Measurements from ENCODE around the gene LGSN. TPM values are rescaled to one million over a fixed set of nuclear protein-coding genes. Genes with fewer than 3 reads are reported as not detected.
A peak's percentile ranks its signal among the peaks of the same experiment; 100 is the strongest.

The LGSN gene
- total and polyA plus RNA-seq, 2 of the 13 experiments (the other 11 are each of a cell fraction or from before 2014, with no cell fraction given), result 0.13 to 0.63 TPM

- no peaks in the 10 kb centered on the region for H3K79me2 ChIP-seq (ENCODE audit: insufficient read depth, low read length)
- H3K36me3 ChIP-seq (replicated peaks in 1 of 2; ENCODE audit: control insufficient read depth in 1 of 2, insufficient read depth in 2 of 2, low read length in 2 of 2), result no peaks in the 10 kb centered on the region
- H4K20me1 ChIP-seq (ENCODE audit: insufficient read depth, low read length), result no peaks in the 10 kb centered on the region
- ATAC-seq, result peak; percentile 72
- no peak for DNase-seq (ENCODE audit: low spot score)
- no peak overlapping the region for H2AFZ ChIP-seq (ENCODE audit: low read length)
- H3K4me2 ChIP-seq (ENCODE audit: low read depth, low read length), result peak overlapping the region; percentile 45
- in situ Hi-C loops (cut with HindIII; ENCODE audit: extremely low pct_ligation_motif_present, low pct_unique_long_range_greater_than_20kb) (loop anchor here (10.0 kb wide), 1 partner anchor 448 kb away; no protein-coding TSS in a partner anchor), intact Hi-C loops (cut with micrococcal nuclease; ENCODE audit: unreplicated experiment) (no loop called here)
- H3K9ac ChIP-seq (ENCODE audit: insufficient read depth, low read depth, low read length), result no peak overlapping the region
- BruUV-seq (replicated peaks), result no TSS peak
- H3K27ac ChIP-seq (ENCODE audit: extremely low read length, insufficient read depth, low read length), result no peak overlapping the region
- no peak overlapping the region for H3K4me3 ChIP-seq (replicated peaks in 1 of 3; ENCODE audit: insufficient read depth in 1 of 3, low read depth in 2 of 3, low read length in 3 of 3)
- no peak for FAIRE-seq
- CTCF ChIA-PET (ENCODE audit: low intra/inter-chr PET ratio, low total read pairs), result no interaction called here
- POLR2A ChIA-PET, result interaction anchor here (0.7 kb wide), 1 partner anchor 460 kb away, joined by 3 read pairs; no protein-coding TSS in a partner anchor
- H3K4me1 ChIP-seq (ENCODE audit: insufficient read depth, low read length), result peaks cover 31% of the 10 kb centered on the region
- H3K27me3 ChIP-seq (ENCODE audit: control insufficient read depth in 1 of 2, insufficient read depth in 2 of 2, low read length in 2 of 2), result no peaks in the 10 kb centered on the region
- 25% methylated on average over 7 of the region's 7 CpGs for WGBS (ENCODE audit: low lambda C conversion rate)
- H3K9me3 ChIP-seq (ENCODE audit: low read length), result no peaks in the 10 kb centered on the region
- TF ChIP-seq ZNF589 (CRISPR knock-in tag; conservative IDR thresholded peaks at IDR 0.05) (no peak), SMAD1 (CRISPR knock-in tag; IDR thresholded peaks at IDR 0.05; ENCODE audit: borderline replicate concordance, low read depth) (no peak), DRAP1 (CRISPR knock-in tag; IDR thresholded peaks at IDR 0.05) (no peak), PAWR (CRISPR knock-in tag; IDR thresholded peaks at IDR 0.05; ENCODE audit: borderline replicate concordance) (no peak), GTF2F1 (IDR thresholded peaks at IDR 0.05; ENCODE audit: low read length) (no peak), ZSCAN22 (CRISPR knock-in tag; IDR thresholded peaks at IDR 0.05) (no peak), ZNF143 (CRISPR knock-in tag; IDR thresholded peaks at IDR 0.05) (no peak), TARDBP (CRISPR knock-in tag; IDR thresholded peaks at IDR 0.05) (no peak), ARID2 (CRISPR knock-in tag; IDR thresholded peaks at IDR 0.05; ENCODE audit: borderline replicate concordance) (no peak), KLF9 (CRISPR knock-in tag; IDR thresholded peaks at IDR 0.05; ENCODE audit: low read depth) (no peak), ZMYM4 (CRISPR knock-in tag; IDR thresholded peaks at IDR 0.05) (peak; percentile 29; the same call in 1 of the 2 replicates), FOXC1 (CRISPR knock-in tag; IDR thresholded peaks at IDR 0.05; ENCODE audit: borderline replicate concordance) (no peak), POGZ (CRISPR knock-in tag; IDR thresholded peaks at IDR 0.05) (no peak), ZSCAN5A (CRISPR knock-in tag; IDR thresholded peaks at IDR 0.05; ENCODE audit: borderline replicate concordance) (no peak), CBX5 (CRISPR knock-in tag; IDR thresholded peaks at IDR 0.05; ENCODE audit: borderline replicate concordance) (no peak), NFE2 (CRISPR knock-in tag; IDR thresholded peaks at IDR 0.05) (no peak), CENPT (CRISPR knock-in tag; IDR thresholded peaks at IDR 0.05; ENCODE audit: low read depth) (no peak), ZNF513 (CRISPR knock-in tag; conservative IDR thresholded peaks at IDR 0.05) (no peak), ZC3H4 (CRISPR knock-in tag; IDR thresholded peaks at IDR 0.05; ENCODE audit: borderline replicate concordance) (no peak), ZNF275 (CRISPR knock-in tag; IDR thresholded peaks at IDR 0.05; ENCODE audit: borderline replicate concordance) (no peak), CREBL2 (CRISPR knock-in tag; IDR thresholded peaks at IDR 0.05; ENCODE audit: borderline replicate concordance) (no peak)
These were observed 26.5 kb upstream of the LGSN start for GRCh38 chr6:63346217-63346835.

All from HepG2 (cell line).